ENCODE data around the gene KLHL3. TPM values are rescaled to one million over a fixed set of nuclear protein-coding genes. Genes with fewer than 3 reads are reported as not detected.

The KLHL3 gene
- polyA plus RNA-seq, 2 donors: 0.95 to 1.9 TPM

DNA sequence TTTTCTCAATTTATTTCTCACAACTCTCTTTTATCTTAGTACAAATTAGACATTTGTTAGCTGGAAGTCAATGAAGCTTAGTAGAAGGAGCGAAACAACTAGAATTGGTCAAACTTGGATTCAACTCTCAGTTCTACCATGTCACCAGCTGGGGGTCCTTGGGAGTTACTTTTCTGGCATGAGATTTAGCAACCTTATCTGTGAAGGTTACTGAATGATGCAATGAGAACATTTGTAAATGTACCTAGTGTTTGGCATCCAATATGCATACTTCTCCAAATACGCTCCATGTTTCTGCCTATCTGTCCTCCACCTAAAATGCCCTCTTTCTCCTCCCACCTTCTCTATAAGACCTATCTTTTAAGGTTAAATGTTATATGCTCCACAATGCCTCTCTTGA, 12.0 kb upstream of the KLHL3 start:
- H3K36me3 ChIP-seq (ENCODE audit: control insufficient read depth in 2 of 2, insufficient read depth in 2 of 2, low read length in 1 of 2): no peaks in the 10 kb centered on the region
- H3K4me1 ChIP-seq (ENCODE audit: control insufficient read depth in 2 of 2, insufficient read depth in 2 of 2, low read length in 1 of 2): no peaks in the 10 kb centered on the region
- no peak overlapping the region for H3K4me3 ChIP-seq (ENCODE audit: low read depth in 1 of 2, low read length in 2 of 2)
- H3K9me3 ChIP-seq (ENCODE audit: control insufficient read depth in 2 of 2, insufficient read depth in 1 of 2, low read depth in 1 of 2, low read length in 1 of 2): no peaks in the 10 kb centered on the region
- no peak overlapping the region for H3K27ac ChIP-seq (ENCODE audit: low read depth in 2 of 2, low read length in 1 of 2)
- H3K27me3 ChIP-seq (ENCODE audit: control insufficient read depth in 1 of 2, insufficient read depth in 2 of 2, low read length in 2 of 2): no peaks in the 10 kb centered on the region
- 87 to 99% methylated on average over 2 of the region's 2 CpGs for WGBS, 2 donors

DNA sequence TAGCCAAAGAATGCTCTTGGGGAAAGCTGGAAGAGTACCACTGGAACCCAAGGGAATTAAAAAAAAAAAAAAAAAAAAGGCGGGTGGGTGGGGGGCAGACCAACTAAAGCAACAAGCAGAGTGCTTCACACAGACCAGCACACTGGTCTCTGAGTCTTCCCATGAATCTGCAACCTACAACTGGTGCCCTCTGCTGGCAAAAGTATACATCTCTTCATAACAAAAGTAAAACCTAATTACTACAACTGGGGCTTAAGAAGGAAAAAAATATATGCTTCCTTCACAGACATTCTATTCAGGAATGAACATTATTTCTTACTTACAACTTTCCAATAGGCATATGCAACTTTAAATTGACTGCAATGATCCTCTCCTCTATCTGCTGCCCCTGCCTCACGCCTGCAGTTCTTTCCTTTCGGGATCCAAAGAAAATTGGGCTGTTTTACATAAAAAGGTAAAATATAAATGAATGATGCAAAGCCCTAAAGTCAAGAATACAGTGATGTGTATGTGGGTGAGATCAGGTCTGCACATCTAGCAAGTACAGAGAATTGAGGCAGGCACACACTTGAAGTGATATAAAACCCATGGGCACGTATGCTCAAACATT, 7.2 kb upstream of the KLHL3 start:
- Histone ChIP-seq H3K4me3 (ENCODE audit: low read depth in 1 of 2, low read length in 2 of 2) (no peak overlapping the region), H3K9me3 (ENCODE audit: control insufficient read depth in 2 of 2, insufficient read depth in 1 of 2, low read depth in 1 of 2, low read length in 1 of 2) (no peaks in the 10 kb centered on the region), H3K4me1 (ENCODE audit: control insufficient read depth in 2 of 2, insufficient read depth in 2 of 2, low read length in 1 of 2) (no peaks in the 10 kb centered on the region), H3K36me3 (ENCODE audit: control insufficient read depth in 2 of 2, insufficient read depth in 2 of 2, low read length in 1 of 2) (no peaks in the 10 kb centered on the region), H3K27me3 (ENCODE audit: control insufficient read depth in 1 of 2, insufficient read depth in 2 of 2, low read length in 2 of 2) (no peaks in the 10 kb centered on the region), H3K27ac (ENCODE audit: low read depth in 2 of 2, low read length in 1 of 2) (no peak overlapping the region)
- 71 to 73% methylated on average over 4 of the region's 4 CpGs for WGBS, 2 donors

DNA sequence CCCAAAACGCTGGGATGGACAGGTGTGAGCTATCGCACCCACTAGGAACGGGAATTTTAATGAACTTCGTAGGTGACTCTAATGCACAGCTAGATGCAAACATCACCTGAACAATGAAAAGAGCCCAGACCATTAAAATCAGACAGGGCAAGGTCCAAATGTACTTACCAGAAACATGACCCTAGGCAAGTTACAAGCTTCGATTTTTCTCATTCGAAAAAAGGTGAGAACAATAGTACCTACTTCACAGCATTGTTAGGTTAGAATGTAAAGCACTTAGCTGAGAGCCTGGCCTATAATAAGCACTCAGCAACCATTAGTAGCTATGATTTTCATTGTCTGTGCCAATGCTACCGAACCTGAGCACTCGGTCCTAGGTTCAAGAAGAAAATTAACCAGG, 5.8 kb upstream of the KLHL3 start:
- no peaks in the 10 kb centered on the region for H3K4me1 ChIP-seq (ENCODE audit: control insufficient read depth in 2 of 2, insufficient read depth in 2 of 2, low read length in 1 of 2)
- no peaks in the 10 kb centered on the region for H3K9me3 ChIP-seq (ENCODE audit: control insufficient read depth in 2 of 2, insufficient read depth in 1 of 2, low read depth in 1 of 2, low read length in 1 of 2)
- no peak overlapping the region for H3K27ac ChIP-seq (ENCODE audit: low read depth in 2 of 2, low read length in 1 of 2)
- WGBS, 2 donors: 81 to 84% methylated on average over 8 of the region's 8 CpGs
- no peaks in the 10 kb centered on the region for H3K27me3 ChIP-seq (ENCODE audit: control insufficient read depth in 1 of 2, insufficient read depth in 2 of 2, low read length in 2 of 2)
- H3K36me3 ChIP-seq (ENCODE audit: control insufficient read depth in 2 of 2, insufficient read depth in 2 of 2, low read length in 1 of 2): no peaks in the 10 kb centered on the region
- no peak overlapping the region for H3K4me3 ChIP-seq (ENCODE audit: low read depth in 1 of 2, low read length in 2 of 2)

DNA sequence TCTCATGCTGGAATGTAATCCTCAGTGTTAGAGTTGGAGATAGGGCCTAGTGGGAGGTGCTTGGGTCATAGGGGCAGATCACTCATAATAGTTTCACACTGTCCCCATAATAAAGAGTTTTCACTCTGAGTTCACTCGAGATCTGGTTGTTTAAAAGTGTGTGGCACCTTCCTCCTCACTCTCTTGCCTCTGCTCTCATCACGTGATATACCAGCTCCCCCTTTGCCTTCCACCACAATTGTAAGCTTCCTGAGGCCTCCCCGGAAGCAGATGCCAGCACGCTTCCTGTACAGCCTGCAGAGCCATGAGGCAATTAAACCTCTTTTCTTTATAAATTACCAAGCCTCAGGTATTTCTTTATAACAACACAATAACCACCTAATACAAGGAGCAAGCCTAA, 3.8 kb upstream of the KLHL3 start:
- no peak overlapping the region for H3K4me3 ChIP-seq (ENCODE audit: low read depth in 1 of 2, low read length in 2 of 2)

DNA sequence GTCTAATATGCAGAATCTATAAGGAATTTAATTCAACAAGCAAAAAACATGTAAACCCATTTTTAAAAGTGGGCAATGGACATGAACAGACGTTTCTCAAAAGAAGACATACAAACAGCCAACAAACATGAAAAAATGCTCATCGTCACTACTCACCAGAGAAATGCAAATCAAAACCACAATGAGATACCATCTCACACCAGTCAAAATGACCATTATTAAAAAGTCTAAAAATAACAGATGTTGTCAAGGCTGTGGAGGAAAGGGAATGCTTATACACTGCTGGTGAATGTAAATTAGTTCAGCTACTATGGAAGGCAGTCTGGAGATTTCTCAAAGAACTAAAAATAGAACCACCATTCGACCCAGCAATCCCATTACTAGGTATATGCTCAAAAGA, 3.1 kb upstream of the KLHL3 start:
- Histone ChIP-seq H3K27me3 (ENCODE audit: control insufficient read depth in 1 of 2, insufficient read depth in 2 of 2, low read length in 2 of 2) (no peaks in the 10 kb centered on the region), H3K27ac (ENCODE audit: low read depth in 2 of 2, low read length in 1 of 2) (no peak overlapping the region), H3K4me1 (ENCODE audit: control insufficient read depth in 2 of 2, insufficient read depth in 2 of 2, low read length in 1 of 2) (peaks cover 0 to 4% of the 10 kb centered on the region in 2 donors), H3K36me3 (ENCODE audit: control insufficient read depth in 2 of 2, insufficient read depth in 2 of 2, low read length in 1 of 2) (no peaks in the 10 kb centered on the region), H3K9me3 (ENCODE audit: control insufficient read depth in 2 of 2, insufficient read depth in 1 of 2, low read depth in 1 of 2, low read length in 1 of 2) (no peaks in the 10 kb centered on the region), H3K4me3 (ENCODE audit: low read depth in 1 of 2, low read length in 2 of 2) (no peak overlapping the region)
- 79 to 84% methylated on average over 3 of the region's 3 CpGs for WGBS, 2 donors

More for the DNA sequence above, 3.8 kb upstream of the KLHL3 start:
- H3K27me3 ChIP-seq (ENCODE audit: control insufficient read depth in 1 of 2, insufficient read depth in 2 of 2, low read length in 2 of 2): no peaks in the 10 kb centered on the region
- H3K4me1 ChIP-seq (ENCODE audit: control insufficient read depth in 2 of 2, insufficient read depth in 2 of 2, low read length in 1 of 2): peaks cover 0 to 4% of the 10 kb centered on the region in 2 donors
- WGBS, 2 donors: 80 to 84% methylated on average over 4 of the region's 4 CpGs
- no peak overlapping the region for H3K27ac ChIP-seq (ENCODE audit: low read depth in 2 of 2, low read length in 1 of 2)
- no peaks in the 10 kb centered on the region for H3K9me3 ChIP-seq (ENCODE audit: control insufficient read depth in 2 of 2, insufficient read depth in 1 of 2, low read depth in 1 of 2, low read length in 1 of 2)
- H3K36me3 ChIP-seq (ENCODE audit: control insufficient read depth in 2 of 2, insufficient read depth in 2 of 2, low read length in 1 of 2): no peaks in the 10 kb centered on the region

DNA sequence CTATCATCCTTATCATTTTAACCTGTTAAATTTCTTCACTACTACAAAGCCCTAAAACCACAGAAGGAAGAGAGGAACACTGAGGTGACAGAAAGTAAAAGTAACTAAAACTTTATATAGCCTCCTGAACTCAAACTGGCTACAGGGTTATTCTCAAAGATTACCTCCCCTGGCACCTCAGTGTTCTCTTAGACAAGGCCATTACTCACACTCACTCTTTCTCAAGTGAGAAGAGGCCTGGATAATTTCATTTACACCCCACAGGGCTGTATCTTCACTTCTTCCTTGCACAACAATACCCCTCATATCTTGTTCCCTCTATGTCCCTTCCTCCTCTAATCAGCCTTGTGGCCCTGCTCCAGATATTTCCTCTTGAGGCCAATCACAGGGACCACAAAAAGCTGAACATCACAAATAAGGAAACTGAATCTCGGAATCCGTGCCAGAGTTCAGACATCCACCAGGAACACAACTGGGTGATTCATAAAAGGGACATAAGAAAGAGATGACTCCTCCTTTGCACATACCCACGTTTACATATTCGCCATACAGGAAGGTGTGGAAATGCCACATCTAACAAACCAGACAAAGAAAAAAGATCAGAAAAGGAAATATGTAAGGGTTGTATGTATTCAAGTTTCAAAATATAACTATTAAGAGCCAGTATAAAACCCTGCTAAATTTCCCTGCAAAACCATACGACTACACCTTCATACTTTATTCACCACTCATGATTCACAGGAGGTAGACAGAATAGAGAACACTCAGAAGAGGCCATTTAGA, 1.7 kb upstream of the KLHL3 start:
- Histone ChIP-seq H3K27ac (ENCODE audit: low read depth in 2 of 2, low read length in 1 of 2) (no peak overlapping the region), H3K9me3 (ENCODE audit: control insufficient read depth in 2 of 2, insufficient read depth in 1 of 2, low read depth in 1 of 2, low read length in 1 of 2) (no peaks in the 10 kb centered on the region)
- 56 to 58% methylated on average over 5 of the region's 5 CpGs for WGBS, 2 donors

DNA sequence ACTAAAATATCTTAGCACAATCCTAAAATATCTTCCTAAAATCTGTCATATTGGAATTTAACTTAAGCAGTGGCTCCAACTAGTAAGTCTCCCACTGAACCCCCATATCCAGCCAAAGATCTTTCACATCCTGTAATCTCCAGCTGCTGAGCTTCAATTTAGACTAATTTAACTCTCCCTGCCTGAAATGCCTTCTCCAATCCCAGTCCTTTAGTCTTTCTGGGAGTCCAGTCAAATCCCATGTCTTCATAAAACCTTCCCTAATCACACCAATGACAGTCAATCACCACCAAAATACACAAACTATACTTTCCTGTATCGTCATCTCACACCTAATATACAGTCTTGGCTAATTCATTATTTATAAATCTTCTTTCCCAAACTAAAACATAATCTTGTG, 607 bp upstream of the KLHL3 start:
- 78 to 82% methylated on average over 1 of the region's 1 CpG for WGBS, 2 donors
- Histone ChIP-seq H3K9me3 (ENCODE audit: control insufficient read depth in 2 of 2, insufficient read depth in 1 of 2, low read depth in 1 of 2, low read length in 1 of 2) (no peaks in the 10 kb centered on the region), H3K4me1 (ENCODE audit: control insufficient read depth in 2 of 2, insufficient read depth in 2 of 2, low read length in 1 of 2) (peaks cover 0 to 4% of the 10 kb centered on the region in 2 donors), H3K27me3 (ENCODE audit: control insufficient read depth in 1 of 2, insufficient read depth in 2 of 2, low read length in 2 of 2) (no peaks in the 10 kb centered on the region), H3K36me3 (ENCODE audit: control insufficient read depth in 2 of 2, insufficient read depth in 2 of 2, low read length in 1 of 2) (no peaks in the 10 kb centered on the region), H3K4me3 (ENCODE audit: low read depth in 1 of 2, low read length in 2 of 2) (no peak overlapping the region), H3K27ac (ENCODE audit: low read depth in 2 of 2, low read length in 1 of 2) (no peak overlapping the region)

More for the DNA sequence above, 1.7 kb upstream of the KLHL3 start:
- H3K4me3 ChIP-seq (ENCODE audit: low read depth in 1 of 2, low read length in 2 of 2): no peak overlapping the region
- H3K36me3 ChIP-seq (ENCODE audit: control insufficient read depth in 2 of 2, insufficient read depth in 2 of 2, low read length in 1 of 2): no peaks in the 10 kb centered on the region
- H3K4me1 ChIP-seq (ENCODE audit: control insufficient read depth in 2 of 2, insufficient read depth in 2 of 2, low read length in 1 of 2): peaks cover 0 to 4% of the 10 kb centered on the region in 2 donors
- H3K27me3 ChIP-seq (ENCODE audit: control insufficient read depth in 1 of 2, insufficient read depth in 2 of 2, low read length in 2 of 2): no peaks in the 10 kb centered on the region

DNA sequence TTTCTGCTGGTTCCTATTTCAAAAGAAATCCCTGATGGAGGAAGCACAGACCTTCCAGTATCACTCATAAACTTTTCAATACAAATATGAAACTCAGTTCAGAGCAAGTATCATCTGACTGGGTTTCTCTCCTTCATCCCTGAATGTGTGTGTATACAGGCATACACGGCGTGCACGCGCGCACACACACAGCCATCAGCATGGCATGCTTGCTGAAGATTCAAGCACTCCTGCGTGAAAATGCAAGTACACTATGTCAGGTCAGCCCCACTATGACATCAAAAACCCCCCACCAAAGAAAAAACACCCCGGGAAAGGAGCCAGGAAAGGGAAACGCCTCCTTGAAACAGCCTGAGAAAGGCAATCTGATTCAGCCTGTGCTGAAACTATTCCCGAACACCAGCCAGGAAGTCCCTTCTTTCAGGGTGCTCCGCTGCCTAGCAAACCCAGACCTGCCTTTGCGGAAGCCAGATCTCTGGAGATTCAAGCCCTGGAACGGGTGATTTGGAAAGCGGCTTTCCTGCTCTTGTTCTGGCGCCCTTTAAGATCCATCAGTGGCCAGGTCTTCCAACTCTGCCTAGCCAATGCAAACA, 831 bp downstream of the KLHL3 start:
- Histone ChIP-seq H3K27ac (ENCODE audit: low read depth in 2 of 2, low read length in 1 of 2) (peak overlapping the region in 1 of 2 donors; percentile 70), H3K4me1 (ENCODE audit: control insufficient read depth in 2 of 2, insufficient read depth in 2 of 2, low read length in 1 of 2) (peaks cover 0 to 4% of the 10 kb centered on the region in 2 donors), H3K27me3 (ENCODE audit: control insufficient read depth in 1 of 2, insufficient read depth in 2 of 2, low read length in 2 of 2) (no peaks in the 10 kb centered on the region), H3K4me3 (ENCODE audit: low read depth in 1 of 2, low read length in 2 of 2) (peak overlapping the region; percentile 19 to 45), H3K9me3 (ENCODE audit: control insufficient read depth in 2 of 2, insufficient read depth in 1 of 2, low read depth in 1 of 2, low read length in 1 of 2) (no peaks in the 10 kb centered on the region), H3K36me3 (ENCODE audit: control insufficient read depth in 2 of 2, insufficient read depth in 2 of 2, low read length in 1 of 2) (no peaks in the 10 kb centered on the region)
- WGBS, 2 donors: 11% methylated on average over 14 of the region's 14 CpGs

DNA sequence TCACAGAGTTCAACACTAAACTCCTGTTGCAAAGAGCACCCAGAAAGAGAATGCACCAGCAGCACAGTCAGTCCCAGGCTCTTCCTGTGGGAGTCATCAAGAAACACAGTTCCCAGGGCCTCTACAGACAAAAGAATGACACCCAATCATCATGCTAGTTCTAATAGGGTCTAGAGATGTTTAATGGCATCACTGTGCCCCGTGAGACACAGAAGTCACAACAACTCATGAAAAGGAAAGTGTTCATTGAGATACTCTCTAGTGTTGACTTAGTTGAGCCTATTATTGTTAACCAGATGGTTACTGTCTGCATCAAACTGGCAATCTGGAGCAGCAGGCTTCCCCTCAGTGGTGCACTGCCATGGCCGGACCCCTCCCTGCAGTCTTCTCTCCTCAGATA, 1.6 kb downstream of the KLHL3 start:
- Histone ChIP-seq H3K9me3 (ENCODE audit: control insufficient read depth in 2 of 2, insufficient read depth in 1 of 2, low read depth in 1 of 2, low read length in 1 of 2) (no peaks in the 10 kb centered on the region), H3K4me3 (ENCODE audit: low read depth in 1 of 2, low read length in 2 of 2) (no peak overlapping the region), H3K36me3 (ENCODE audit: control insufficient read depth in 2 of 2, insufficient read depth in 2 of 2, low read length in 1 of 2) (no peaks in the 10 kb centered on the region), H3K27ac (ENCODE audit: low read depth in 2 of 2, low read length in 1 of 2) (no peak overlapping the region), H3K27me3 (ENCODE audit: control insufficient read depth in 1 of 2, insufficient read depth in 2 of 2, low read length in 2 of 2) (no peaks in the 10 kb centered on the region), H3K4me1 (ENCODE audit: control insufficient read depth in 2 of 2, insufficient read depth in 2 of 2, low read length in 1 of 2) (peaks cover 0 to 4% of the 10 kb centered on the region in 2 donors)
- 73 to 78% methylated on average over 2 of the region's 2 CpGs for WGBS, 2 donors

Measured in esophagus (tissue), 2 donors.